SU-DHL-6 (cell line): ENCODE results near the gene ZNF655.

ENCODE experiments used
- CTCF ChIP-seq: fragments of 200-600 bp; sonication (generic); IDR thresholded peaks from one replicate; pipeline ENCODE4 v1.5.1; 2017; ENCODE audit warnings: antibody characterized with exemption, mild to moderate bottlenecking, low read length, moderate library complexity; ENCODE audit not compliant: insufficient read depth, poor library complexity, severe bottlenecking
- EZH2phosphoT487 ChIP-seq: fragments of 200-600 bp; sonication (generic), shearing (Covaris generic); conservative IDR thresholded peaks from 2 replicates; pipeline ENCODE4 v1.6.1; 2018; ENCODE audit warnings: mild to moderate bottlenecking, antibody characterized with exemption, low read length, moderate library complexity, mixed read lengths

- TF ChIP-seq CTCF (no peak), EZH2phosphoT487 (no peak)
Measured at GRCh38 chr7:99625961-99626360, 67.5 kb downstream of the ZNF655 start.
